ENCODE measurements around the gene TAF10.
A peak's percentile ranks its signal among the peaks of the same experiment; 100 is the strongest.

TAF10 gene

DNA sequence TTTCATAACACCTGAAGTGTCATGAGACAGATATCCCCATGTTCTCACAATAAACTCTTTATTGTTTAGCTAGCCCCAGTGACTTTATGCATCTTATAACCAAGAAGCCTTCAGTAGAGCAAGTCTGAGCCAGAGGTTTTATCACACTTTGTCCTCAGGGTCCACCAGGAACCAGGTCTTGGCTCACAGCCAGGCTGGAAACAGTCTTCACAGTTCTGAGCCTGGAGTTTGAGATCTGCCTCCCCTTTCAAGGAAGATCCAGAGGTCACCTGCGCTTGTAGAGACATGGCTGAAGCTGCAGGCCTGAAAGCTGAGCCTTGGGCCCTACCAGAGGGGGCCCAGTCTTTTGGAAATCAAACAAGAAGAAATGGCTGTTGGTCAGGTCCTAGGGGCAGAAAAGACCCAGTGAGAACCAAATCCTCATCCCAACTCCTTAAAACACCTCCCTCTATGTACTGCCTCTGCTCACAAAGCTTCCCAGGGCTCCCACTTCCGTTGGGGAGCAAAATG lies 12.1 kb downstream of the TAF10 start:
- TF ChIP-seq, protein P1, sequence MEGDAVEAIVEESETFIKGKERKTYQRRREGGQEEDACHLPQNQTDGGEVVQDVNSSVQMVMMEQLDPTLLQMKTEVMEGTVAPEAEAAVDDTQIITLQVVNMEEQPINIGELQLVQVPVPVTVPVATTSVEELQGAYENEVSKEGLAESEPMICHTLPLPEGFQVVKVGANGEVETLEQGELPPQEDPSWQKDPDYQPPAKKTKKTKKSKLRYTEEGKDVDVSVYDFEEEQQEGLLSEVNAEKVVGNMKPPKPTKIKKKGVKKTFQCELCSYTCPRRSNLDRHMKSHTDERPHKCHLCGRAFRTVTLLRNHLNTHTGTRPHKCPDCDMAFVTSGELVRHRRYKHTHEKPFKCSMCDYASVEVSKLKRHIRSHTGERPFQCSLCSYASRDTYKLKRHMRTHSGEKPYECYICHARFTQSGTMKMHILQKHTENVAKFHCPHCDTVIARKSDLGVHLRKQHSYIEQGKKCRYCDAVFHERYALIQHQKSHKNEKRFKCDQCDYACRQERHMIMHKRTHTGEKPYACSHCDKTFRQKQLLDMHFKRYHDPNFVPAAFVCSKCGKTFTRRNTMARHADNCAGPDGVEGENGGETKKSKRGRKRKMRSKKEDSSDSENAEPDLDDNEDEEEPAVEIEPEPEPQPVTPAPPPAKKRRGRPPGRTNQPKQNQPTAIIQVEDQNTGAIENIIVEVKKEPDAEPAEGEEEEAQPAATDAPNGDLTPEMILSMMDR (IDR thresholded peaks at IDR 0.05; ENCODE audit: low read depth, low read length) = no peak
- H3K27ac ChIP-seq = no peak overlapping the region
- no peak overlapping the region for H3K4me3 ChIP-seq (ENCODE audit: low read depth, low read length)
- no peak for DNase-seq
- H3K36me3 ChIP-seq = peaks cover 45% of the 10 kb centered on the region
- H3K9me3 ChIP-seq (ENCODE audit: severe bottlenecking) = no peaks in the 10 kb centered on the region
- no peaks in the 10 kb centered on the region for H3K27me3 ChIP-seq (ENCODE audit: insufficient read depth, low read depth, severe bottlenecking)

- H3K27me3 ChIP-seq (ENCODE audit: insufficient read depth, low read depth, severe bottlenecking) = no peaks in the 10 kb centered on the region
- TF ChIP-seq, protein P1 (IDR thresholded peaks at IDR 0.05; ENCODE audit: low read depth, low read length) = no peak
- H3K27ac ChIP-seq = no peak overlapping the region
- H3K9me3 ChIP-seq (ENCODE audit: severe bottlenecking) = no peaks in the 10 kb centered on the region
- H3K36me3 ChIP-seq = peaks cover 48% of the 10 kb centered on the region
- H3K4me3 ChIP-seq (ENCODE audit: low read depth, low read length) = no peak overlapping the region
- no peak for DNase-seq
Measured at GRCh38 chr11:6599449-6599848, 12.6 kb downstream of the TAF10 start.

DNA sequence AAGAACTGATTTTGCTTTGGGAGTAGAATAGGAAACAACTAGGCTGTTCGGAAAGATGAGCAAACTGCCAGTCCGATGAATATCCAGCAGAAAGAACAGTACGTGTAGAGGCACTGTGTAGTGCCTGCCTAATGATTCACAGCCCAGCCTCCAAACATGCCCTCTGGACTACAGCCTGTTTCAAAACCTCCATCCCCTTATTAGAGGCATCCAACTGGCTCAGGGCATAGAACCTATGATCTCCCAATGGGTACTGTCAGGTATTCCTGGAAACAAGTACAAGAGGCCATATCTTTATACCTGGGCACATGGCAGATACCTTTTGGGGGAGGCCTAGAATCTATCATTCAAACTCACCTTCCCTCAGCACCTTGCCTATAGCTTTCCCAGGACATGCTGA lies 13.5 kb downstream of the TAF10 start:
- peaks cover 55% of the 10 kb centered on the region for H3K36me3 ChIP-seq
- H3K27me3 ChIP-seq (ENCODE audit: insufficient read depth, low read depth, severe bottlenecking) = no peaks in the 10 kb centered on the region
- H3K27ac ChIP-seq = no peak overlapping the region
- no peak overlapping the region for H3K4me3 ChIP-seq (ENCODE audit: low read depth, low read length)
- H3K9me3 ChIP-seq (ENCODE audit: severe bottlenecking) = no peaks in the 10 kb centered on the region
- DNase-seq = no peak
- TF ChIP-seq, protein P1 (IDR thresholded peaks at IDR 0.05; ENCODE audit: low read depth, low read length) = no peak

DNA sequence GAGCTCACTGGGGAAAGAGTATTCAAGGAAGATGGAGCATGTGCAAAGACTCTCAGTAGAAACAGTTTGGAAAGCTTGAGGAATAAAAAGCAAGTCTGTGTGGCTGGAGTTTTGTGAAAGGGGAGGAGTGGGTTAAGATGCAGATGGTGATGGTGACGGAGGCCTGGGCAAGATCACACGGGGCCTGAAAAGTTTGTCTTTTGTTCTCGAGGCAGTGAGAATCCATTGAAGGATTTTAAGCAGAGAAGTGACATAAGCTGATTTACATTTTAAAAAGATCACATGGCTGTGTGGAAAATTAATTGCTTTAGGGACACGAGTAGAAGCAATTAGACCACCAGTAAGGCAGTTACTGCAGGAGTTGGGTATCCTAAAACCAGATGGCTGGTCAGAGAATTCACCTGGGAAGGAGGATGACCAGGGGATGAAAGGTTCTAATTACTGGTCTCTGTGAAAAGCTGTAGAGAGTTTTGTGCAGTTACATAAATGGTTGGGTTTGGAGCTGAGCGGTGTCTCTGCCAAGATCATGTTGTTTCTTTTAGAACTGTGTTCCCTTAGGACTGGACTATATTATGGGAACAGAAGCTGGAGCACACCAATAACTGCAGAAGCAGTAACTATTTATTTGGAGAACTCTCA lies 15.7 kb downstream of the TAF10 start:
- peak overlapping the region; percentile 62 for H3K27ac ChIP-seq
- TF ChIP-seq, protein P1 (IDR thresholded peaks at IDR 0.05; ENCODE audit: low read depth, low read length) = no peak
- H3K36me3 ChIP-seq = peaks cover 52% of the 10 kb centered on the region
- DNase-seq = no peak
- no peaks in the 10 kb centered on the region for H3K9me3 ChIP-seq (ENCODE audit: severe bottlenecking)
- no peaks in the 10 kb centered on the region for H3K27me3 ChIP-seq (ENCODE audit: insufficient read depth, low read depth, severe bottlenecking)
- H3K4me3 ChIP-seq (ENCODE audit: low read depth, low read length) = no peak overlapping the region

DNA sequence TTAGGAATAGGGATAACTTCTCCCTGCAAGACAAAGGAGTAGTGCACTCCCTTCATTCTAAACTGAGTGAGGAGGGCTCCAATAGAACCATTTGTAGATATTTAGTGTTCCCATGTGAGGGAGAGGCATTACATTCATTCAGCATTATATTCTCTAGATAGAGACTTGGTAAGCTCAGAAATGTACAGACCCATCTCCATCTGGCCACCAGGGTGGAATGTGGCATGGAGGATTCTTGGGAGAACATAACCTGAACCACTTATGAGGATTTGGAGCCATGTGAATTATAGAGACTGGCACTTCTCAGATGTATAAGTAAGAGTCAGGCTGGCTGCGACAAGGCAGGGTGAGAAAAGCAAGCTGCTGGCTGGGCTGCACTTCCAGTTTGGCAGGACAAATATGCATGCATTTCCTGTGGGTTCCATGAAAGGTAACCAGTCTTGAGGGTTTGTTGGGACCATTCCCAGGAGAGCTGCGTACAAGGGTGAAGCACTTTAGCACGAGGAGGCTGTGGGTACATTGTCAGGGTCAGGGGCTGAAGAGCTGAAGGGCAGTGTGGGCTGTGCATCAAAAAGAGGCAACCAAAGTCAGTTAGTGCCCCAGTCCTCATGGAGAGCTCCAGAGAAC lies 17.8 kb downstream of the TAF10 start:
- Histone ChIP-seq H3K36me3 (peaks cover 31% of the 10 kb centered on the region), H3K4me3 (ENCODE audit: low read depth, low read length) (no peak overlapping the region), H3K27ac (no peak overlapping the region), H3K27me3 (ENCODE audit: insufficient read depth, low read depth, severe bottlenecking) (no peaks in the 10 kb centered on the region), H3K9me3 (ENCODE audit: severe bottlenecking) (no peaks in the 10 kb centered on the region)
- TF ChIP-seq, protein P1 (IDR thresholded peaks at IDR 0.05; ENCODE audit: low read depth, low read length) = no peak
- DNase-seq = no peak

Data from WERI-Rb-1 (cell line).